Activated naive CD4-positive, alpha-beta T cell treated with anti-CD3 and anti-CD28 coated beads, Interleukin-2, amount 50 U/mL, for 24 hours (primary cell): ENCODE results near the gene PLIN3.
"Not testable (repeated sequence)": the region's sequence is repeated elsewhere in the genome, so short reads cannot be mapped to it uniquely, and the experiment has no call there.

Source experiments
- H3K27ac Mint-ChIP-seq: one replicate; pipeline ENCODE4 v1.8.0; 2021; ENCODE audit warnings: mild to moderate bottlenecking, mixed read lengths
- H3K27me3 Mint-ChIP-seq: one replicate; pipeline ENCODE4 v1.8.0; 2021; ENCODE audit warnings: mixed read lengths
- H3K36me3 Mint-ChIP-seq: one replicate; pipeline ENCODE4 v1.8.0; 2021; ENCODE audit warnings: mixed read lengths
- H3K4me1 Mint-ChIP-seq: one replicate; pipeline ENCODE4 v1.8.0; 2021; ENCODE audit warnings: mixed read lengths
- H3K4me3 Mint-ChIP-seq: one replicate; pipeline ENCODE4 v1.8.0; 2021; ENCODE audit warnings: mild to moderate bottlenecking, mixed read lengths
- H3K9me3 Mint-ChIP-seq: one replicate; pipeline ENCODE4 v1.8.0; 2021; ENCODE audit warnings: mixed read lengths

Gene PLIN3

DNA sequence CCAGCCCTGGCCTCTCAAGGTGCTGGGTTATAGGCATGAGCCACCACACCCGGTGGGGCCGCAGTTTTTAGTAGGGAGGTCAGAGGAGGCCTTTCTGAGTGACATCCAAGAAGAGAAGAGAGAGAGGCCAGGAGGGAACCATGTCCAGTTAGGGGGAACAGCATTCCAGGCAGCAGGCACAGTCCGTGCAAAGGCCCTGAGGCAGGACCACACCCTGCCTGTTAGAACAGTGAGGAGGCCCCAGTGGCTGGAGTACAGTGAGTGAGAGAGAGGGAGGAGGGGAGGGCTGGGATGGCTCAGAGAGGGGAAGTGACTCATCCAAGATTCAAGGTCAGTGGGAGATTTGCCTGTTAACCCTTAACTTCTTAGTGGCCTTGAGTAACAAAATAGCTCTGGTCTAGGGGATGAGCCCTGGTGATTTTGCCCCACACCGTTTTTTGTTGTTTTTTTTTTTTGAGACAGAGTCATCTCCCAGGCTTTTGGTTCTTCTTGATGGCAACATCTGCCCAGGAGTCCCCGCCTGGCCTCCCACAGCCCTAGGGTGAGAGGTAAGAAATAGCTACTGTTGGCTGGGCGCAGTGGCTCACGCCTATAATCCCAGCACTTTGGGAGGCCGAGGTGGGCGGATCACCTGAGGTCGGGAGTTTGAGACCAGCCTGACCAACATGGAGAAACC lies 2.7 kb upstream of the PLIN3 start:
- no peaks in the 10 kb centered on the region for H3K9me3 Mint-ChIP-seq
- H3K4me1 Mint-ChIP-seq = peaks cover 14% of the 10 kb centered on the region
- no peak overlapping the region for H3K4me3 Mint-ChIP-seq
- no peaks in the 10 kb centered on the region for H3K36me3 Mint-ChIP-seq
- peaks cover 4% of the 10 kb centered on the region for H3K27me3 Mint-ChIP-seq
- H3K27ac Mint-ChIP-seq = no peak overlapping the region

DNA sequence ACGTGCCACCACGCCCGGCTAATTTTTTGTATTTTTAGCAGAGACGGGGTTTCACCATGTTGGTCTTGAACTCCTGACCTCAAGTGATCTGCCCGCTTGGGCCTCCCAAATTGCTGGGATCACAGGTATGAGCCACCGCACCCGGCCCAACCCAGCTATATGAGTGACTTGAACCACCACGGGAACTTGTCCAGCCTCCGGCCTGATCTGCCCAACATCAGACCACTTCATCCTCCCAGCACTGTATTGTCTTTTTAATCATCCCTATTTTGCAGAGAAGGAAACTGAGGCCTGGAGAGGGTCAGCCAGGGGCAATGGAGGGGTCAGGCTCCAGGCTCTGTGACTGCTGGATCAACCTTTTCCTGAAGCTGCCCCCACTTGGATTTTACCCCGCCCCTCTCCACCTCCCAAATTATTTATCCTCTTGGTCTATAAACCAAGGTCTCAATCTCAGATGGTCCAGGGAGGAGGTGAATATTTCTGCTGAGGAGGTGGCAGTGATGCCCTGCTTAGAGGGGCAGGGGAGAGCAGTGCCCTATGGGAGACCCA lies 893 bp upstream of the PLIN3 start:
- Mint-ChIP-seq H3K4me1 (peaks cover 14% of the 10 kb centered on the region), H3K27me3 (no peaks in the 10 kb centered on the region), H3K9me3 (no peaks in the 10 kb centered on the region), H3K4me3 (peak overlapping the region; percentile 81), H3K36me3 (no peaks in the 10 kb centered on the region), H3K27ac (no peak overlapping the region)

DNA sequence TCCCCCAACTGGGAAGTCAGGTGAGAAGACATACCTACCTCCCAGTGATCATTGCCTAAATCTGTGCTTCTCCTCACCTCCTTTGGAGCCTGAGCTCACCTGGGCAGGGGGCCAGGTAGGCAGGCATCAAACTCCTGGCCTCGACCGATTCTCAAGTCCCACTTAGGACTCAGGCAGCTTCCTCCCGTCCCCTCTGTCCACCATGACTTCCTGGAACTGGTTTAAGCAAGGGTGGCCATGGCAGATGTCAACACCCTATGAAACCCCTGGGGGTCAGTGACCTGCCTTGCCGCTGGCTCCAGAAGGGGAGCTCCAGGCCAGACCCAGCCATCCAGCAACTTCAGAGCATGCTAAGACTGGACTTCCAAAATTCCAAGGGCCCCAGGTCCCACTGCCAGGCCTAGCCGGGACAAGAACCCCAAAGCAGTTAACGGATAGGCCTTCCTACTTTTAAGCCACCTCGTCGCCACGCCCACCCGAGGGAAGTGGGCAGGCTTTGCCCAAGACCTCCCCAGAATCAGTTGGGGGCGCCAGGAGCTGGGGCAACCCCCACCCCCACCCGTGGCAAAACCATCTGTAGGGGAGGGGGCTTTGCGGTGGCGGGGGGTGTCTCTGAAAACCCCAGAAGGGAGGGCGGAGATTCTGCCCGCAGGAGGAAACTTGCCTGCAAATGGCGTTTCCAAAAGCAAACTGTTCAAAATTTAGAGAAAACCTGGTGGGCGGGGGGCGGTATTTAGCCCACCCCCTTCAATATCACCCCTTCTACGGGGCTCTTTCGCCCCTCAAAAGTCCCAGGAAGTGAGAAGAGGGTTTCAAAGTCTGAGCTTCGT lies 657 bp downstream of the PLIN3 start:
- peak overlapping the region; percentile 17 for H3K27ac Mint-ChIP-seq
- H3K4me1 Mint-ChIP-seq = peaks cover 10% of the 10 kb centered on the region
- H3K4me3 Mint-ChIP-seq = peak overlapping the region; percentile 81
- H3K9me3 Mint-ChIP-seq = no peaks in the 10 kb centered on the region
- H3K36me3 Mint-ChIP-seq = no peaks in the 10 kb centered on the region
- H3K27me3 Mint-ChIP-seq = no peaks in the 10 kb centered on the region

DNA sequence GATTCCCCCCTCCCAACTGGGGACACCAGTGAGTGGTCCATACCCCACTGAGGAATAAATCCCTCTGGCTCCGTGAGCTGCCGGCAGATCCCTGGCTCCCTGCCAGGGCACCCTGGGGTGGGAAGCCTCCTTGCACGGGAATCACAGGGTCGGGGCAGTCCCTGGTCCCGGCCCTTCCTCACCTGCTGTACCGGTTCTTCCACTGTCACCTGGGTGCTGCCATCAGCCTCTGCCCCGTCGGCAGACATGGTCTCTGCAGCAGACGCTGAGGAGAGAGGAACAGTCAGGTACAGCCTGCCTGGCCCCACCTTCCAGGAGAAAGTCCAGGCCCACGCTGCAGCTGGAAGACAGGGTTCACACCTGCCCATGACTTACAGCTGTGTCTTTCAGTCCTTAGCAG lies 6.3 kb downstream of the PLIN3 start:
- H3K36me3 Mint-ChIP-seq = no peaks in the 10 kb centered on the region
- H3K4me1 Mint-ChIP-seq = no peaks in the 10 kb centered on the region
- no peak overlapping the region for H3K4me3 Mint-ChIP-seq
- H3K9me3 Mint-ChIP-seq = no peaks in the 10 kb centered on the region
- no peaks in the 10 kb centered on the region for H3K27me3 Mint-ChIP-seq
- no peak overlapping the region for H3K27ac Mint-ChIP-seq

DNA sequence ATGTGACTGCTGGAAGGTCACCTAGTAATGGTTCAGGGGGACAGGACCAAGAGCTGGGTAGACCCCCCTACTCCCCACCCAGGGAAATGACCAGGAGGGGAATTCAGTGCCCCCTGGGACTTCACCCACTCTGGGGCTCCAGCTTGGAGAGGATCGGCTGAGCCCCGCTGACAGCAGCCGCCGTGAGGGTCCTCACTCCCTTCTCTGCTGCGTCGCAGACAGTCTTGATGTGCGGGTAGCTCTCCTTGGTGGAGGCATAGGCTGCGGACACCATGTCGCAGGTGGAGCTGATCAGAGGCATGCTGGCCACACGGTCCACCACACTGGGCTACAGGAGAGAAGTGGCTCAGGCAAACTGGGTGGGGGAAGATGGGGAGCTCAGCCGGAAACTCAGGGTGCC lies 7.8 kb downstream of the PLIN3 start:
- H3K27ac Mint-ChIP-seq = no peak overlapping the region
- no peak overlapping the region for H3K4me3 Mint-ChIP-seq
- H3K27me3 Mint-ChIP-seq = no peaks in the 10 kb centered on the region
- H3K9me3 Mint-ChIP-seq = no peaks in the 10 kb centered on the region
- no peaks in the 10 kb centered on the region for H3K4me1 Mint-ChIP-seq
- H3K36me3 Mint-ChIP-seq = no peaks in the 10 kb centered on the region

DNA sequence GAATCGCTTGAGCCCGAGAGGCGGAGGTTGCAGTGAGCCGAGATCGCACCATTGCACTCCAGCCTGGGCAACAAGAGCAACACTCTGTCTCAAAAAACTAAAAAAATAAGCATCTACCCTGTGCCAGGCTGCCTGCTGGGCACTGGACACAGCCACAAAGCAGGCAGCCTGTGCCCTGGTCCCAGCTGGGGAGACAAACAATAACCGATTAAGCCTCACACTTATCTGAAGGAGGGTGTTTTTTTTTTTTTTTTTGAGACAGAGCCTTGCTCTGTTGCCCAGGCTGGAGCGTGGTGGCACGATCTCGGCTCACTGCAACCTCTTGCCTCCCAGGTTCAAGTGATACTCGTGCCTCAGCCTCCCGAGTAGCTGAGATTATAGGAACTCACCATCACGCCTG lies 11.0 kb downstream of the PLIN3 start:
- not testable (repeated sequence) for H3K9me3 Mint-ChIP-seq, H3K4me1 Mint-ChIP-seq, H3K27me3 Mint-ChIP-seq, H3K4me3 Mint-ChIP-seq, H3K36me3 Mint-ChIP-seq, H3K27ac Mint-ChIP-seq

DNA sequence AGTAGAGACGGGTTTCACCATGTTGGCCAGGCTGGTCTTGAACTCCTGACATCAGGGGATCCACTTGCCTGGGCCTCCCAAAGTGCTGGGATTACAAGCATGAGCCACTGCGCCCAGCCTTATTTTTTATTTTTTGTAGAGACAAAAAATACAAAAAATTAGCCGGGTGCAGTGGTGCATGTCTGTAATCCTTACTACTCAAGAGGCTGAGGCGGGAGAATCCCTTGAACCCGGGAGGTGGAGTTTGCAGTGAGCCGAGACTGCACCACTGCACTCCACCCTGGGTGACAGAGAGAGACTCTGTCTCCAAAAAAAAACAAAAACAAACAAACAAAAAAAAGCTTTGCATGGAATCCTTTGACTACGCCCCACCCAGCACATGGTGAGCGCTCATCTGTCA lies 14.0 kb downstream of the PLIN3 start:
- H3K27ac Mint-ChIP-seq, H3K36me3 Mint-ChIP-seq, H3K4me3 Mint-ChIP-seq: not testable (repeated sequence)

DNA sequence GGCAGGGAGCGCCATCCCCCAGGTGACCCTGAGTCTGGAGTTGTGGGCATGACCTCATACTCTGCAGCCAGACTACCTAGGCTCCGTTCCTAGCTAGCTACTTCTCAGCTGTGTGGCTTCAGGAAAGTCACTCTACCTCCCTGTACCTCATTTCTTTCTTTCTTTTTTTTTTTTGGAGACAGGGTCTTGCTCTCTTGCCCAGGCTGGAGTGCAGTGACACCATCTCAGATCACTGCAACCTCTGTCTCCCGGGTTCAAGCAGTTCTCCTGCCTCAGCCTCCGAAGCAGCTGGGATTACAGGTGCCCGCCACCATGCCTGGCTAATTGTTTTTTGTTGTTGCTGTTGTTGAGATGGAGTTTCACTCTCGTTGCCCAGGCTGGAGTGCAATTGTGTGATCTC lies 15.0 kb downstream of the PLIN3 start:
- Mint-ChIP-seq H3K27me3 (no peaks in the 10 kb centered on the region), H3K4me3 (no peak overlapping the region), H3K4me1 (no peaks in the 10 kb centered on the region), H3K27ac (no peak overlapping the region), H3K9me3 (no peaks in the 10 kb centered on the region), H3K36me3 (peaks cover 2% of the 10 kb centered on the region)

More for the DNA sequence above, 14.0 kb downstream of the PLIN3 start:
- H3K4me1 Mint-ChIP-seq, H3K9me3 Mint-ChIP-seq, H3K27me3 Mint-ChIP-seq: not testable (repeated sequence)

DNA sequence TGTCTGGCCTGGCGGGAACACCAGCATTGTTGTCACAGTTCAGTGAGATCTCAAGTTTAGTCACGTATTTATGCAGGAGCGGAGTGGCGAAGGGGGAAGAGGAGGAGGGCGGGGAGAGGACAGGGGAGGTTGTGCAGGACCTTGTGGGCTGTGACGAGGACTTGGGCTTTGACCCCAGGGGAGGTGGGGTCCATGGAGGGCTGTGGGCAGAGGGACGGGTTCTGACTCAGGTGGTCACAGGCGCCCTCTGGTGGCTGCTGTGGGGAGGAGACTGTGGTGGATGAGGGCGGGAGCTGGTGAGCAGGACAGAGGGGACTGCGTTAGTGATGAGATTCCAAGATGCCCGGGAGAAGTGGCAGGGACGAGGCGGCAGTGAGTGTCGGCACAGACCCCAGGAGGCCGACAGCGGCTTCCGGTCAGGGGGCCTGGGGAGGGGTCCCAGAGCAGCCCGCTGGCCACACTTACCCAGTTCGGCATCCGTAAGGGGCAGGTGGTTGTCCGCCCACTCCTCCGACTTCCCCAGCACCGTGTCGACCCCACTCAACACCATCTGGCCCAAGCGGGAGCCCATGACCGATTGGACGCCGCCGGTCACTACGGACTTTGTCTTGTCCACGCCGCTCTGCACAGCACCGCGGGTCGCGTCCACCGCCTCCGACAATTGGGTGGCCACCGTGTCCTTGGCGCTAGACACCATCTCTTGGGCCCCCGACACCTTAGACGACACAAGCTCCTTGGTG lies 15.7 kb downstream of the PLIN3 start:
- H3K36me3 Mint-ChIP-seq = peaks cover 2% of the 10 kb centered on the region

DNA sequence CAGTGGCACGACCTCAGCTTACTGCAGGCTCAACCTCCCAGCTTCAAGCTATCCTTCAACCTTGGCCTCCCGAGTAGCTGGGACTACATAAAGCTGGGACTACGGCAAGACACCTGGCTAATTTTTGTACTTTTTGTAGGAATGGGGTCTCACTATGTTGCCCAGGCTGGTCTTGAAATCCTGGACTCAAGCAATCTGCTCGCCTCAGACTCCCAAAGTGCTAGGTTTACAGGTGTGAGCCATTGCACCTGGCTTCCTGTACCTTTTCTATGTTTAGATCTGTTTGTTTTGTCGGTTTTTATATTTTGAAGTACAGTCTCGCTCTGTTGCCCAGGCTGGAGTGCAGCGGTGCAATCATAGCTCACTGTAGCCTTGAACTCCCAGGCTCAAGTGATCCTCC lies 18.4 kb downstream of the PLIN3 start:
- Mint-ChIP-seq H3K27me3 (no peaks in the 10 kb centered on the region), H3K4me3 (no peak overlapping the region), H3K9me3 (no peaks in the 10 kb centered on the region), H3K36me3 (peaks cover 2% of the 10 kb centered on the region), H3K4me1 (no peaks in the 10 kb centered on the region), H3K27ac (no peak overlapping the region)

More for the DNA sequence above, 15.7 kb downstream of the PLIN3 start:
- no peaks in the 10 kb centered on the region for H3K9me3 Mint-ChIP-seq
- no peak overlapping the region for H3K27ac Mint-ChIP-seq
- H3K4me3 Mint-ChIP-seq = no peak overlapping the region
- H3K4me1 Mint-ChIP-seq = no peaks in the 10 kb centered on the region
- no peaks in the 10 kb centered on the region for H3K27me3 Mint-ChIP-seq

DNA sequence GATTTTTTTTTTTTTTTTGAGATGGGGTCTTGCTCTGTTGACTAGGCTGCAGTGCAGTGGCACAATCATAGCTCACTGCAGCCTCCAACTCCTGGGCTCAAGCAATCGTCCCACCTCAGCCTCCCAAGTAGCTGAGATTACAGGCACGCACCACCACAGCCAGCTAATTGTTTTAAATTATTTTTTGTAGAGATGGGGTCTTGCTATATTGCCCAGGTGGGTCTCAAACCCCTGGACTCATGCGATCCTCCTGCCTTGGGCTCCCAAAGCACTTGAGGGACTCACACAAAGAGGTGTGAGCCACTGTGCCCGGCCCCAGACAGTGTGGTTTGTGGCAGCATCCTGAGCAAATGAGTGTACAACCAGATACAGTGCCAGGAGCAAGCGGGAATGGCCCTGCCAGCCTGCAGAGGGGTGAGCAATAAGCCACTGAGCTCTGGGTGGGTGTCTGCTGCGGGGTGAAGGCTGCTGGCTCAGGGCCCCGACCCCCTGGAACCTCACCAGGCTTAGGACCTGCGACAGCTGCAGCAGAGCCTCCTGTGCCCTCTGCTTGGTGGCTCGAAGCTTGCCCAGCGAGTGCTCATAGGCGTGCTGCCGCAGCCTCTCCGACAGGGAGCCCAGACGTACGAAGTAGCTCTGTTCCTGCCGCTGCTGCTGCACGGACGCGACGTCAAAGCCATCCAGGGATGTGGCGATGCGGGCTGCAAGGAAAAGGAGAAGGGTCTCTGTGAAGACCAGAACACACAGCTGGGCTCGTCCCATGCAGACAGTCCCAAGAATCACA lies 20.1 kb downstream of the PLIN3 start:
- Mint-ChIP-seq H3K27ac (no peak overlapping the region), H3K36me3 (peaks cover 2% of the 10 kb centered on the region), H3K4me1 (no peaks in the 10 kb centered on the region), H3K4me3 (no peak overlapping the region), H3K9me3 (no peaks in the 10 kb centered on the region), H3K27me3 (no peaks in the 10 kb centered on the region)

DNA sequence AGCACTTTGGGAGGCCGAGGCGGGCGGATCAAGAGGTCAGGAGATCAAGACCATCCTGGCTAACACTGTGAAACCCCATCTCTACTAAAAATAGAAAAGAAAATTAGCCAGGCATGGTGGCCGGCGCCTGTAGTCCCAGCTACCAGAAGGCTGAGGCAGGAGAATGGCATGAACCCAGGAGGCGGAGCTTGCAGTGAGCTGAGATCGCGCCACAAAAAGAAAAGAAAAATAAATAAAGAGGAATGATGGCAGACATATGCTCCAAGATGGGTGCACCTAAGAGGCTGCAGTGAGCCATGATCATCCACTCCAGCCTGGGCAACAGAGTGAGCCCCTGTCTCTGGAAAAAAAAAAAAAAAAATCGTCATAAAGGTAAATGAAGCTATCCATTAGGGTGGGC lies 21.5 kb downstream of the PLIN3 start:
- not testable (repeated sequence) for H3K9me3 Mint-ChIP-seq, H3K36me3 Mint-ChIP-seq, H3K4me3 Mint-ChIP-seq, H3K4me1 Mint-ChIP-seq, H3K27me3 Mint-ChIP-seq, H3K27ac Mint-ChIP-seq

DNA sequence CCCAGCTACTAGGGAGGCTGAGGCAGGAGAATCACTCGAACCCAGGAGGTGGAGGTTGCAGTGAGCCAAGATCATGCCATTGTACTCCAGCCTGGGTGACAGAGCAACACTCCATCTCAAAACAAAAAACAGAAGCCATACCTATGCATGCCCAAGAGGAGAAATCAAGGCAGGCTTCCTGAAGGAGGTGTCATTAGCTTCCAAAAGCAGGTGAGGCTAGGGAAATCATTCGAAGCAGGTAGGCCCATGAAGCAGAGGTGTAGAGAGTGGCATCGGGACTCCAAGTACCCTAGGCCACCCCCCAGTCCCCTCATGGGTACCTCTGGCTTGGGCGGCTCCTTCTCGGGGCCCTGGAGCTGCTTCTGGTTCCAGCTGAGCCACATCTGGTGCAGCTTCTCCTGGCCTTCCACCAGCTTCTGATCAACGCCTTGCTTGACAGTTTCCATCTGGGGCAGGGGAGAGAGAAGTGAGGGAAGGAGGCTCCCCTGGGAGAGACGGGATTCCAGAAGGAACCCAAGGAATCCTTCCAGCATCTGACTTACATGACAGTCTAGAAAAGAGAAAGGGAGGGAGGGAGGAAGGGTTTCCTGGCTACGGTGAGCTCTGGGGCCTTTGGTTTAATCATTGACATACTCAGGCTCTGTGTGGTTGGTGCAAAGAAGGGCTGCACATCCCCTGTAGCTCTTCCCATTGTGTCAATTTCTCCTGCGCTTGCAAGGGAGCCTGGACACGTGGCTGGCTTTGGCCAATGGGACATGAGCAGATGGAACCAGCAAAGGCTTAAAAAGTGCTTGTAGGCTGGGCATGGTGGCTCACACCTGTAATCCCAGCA lies 22.9 kb downstream of the PLIN3 start:
- Mint-ChIP-seq H3K9me3 (no peaks in the 10 kb centered on the region), H3K4me3 (no peak overlapping the region), H3K27me3 (no peaks in the 10 kb centered on the region), H3K4me1 (no peaks in the 10 kb centered on the region), H3K27ac (no peak overlapping the region), H3K36me3 (no peaks in the 10 kb centered on the region)

DNA sequence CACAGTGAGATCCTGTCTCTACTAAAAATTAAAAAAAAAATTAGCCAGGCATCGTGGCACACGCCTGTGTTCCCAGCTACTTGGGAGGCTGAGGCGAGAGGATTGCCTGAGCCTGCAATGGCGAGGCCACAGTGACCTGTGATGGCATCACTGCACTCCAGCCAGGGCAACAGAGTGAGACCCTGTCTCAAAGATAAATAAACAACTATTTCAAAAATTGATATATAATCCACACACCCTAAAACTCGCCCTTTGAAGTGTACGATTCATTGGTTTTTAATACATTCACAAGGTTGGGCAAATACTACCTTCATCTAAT lies 23.9 kb downstream of the PLIN3 start:
- no peak overlapping the region for H3K27ac Mint-ChIP-seq
- H3K9me3 Mint-ChIP-seq = no peaks in the 10 kb centered on the region
- H3K4me3 Mint-ChIP-seq = no peak overlapping the region
- H3K27me3 Mint-ChIP-seq = no peaks in the 10 kb centered on the region
- no peaks in the 10 kb centered on the region for H3K36me3 Mint-ChIP-seq
- no peaks in the 10 kb centered on the region for H3K4me1 Mint-ChIP-seq

DNA sequence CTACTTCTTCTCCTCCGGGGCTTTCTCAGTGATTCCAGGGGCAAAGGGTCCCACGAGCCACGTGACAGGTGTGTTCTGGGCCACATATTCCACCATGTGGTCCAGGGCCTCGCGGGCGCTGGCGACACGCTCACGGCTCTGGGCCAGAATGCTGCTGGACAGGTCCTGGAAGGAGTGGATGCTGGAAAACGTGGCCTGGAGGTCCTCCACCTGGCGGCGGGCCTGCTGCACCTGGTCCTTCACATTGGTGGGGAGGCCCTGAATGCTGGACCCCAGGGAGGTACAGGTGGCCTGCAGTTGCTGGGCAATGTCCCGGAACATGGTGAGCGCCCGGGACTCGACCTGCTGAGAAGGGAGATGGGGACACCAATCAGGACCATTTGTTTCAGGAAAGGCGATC lies 28.3 kb downstream of the PLIN3 start:
- Mint-ChIP-seq H3K9me3 (no peaks in the 10 kb centered on the region), H3K4me1 (no peaks in the 10 kb centered on the region), H3K36me3 (no peaks in the 10 kb centered on the region), H3K27ac (no peak overlapping the region), H3K27me3 (no peaks in the 10 kb centered on the region), H3K4me3 (no peak overlapping the region)
